Fibroblast of lung (primary cell): Measurements from ENCODE around the gene KCTD16.

Source experiments
- EZH2 ChIP-seq: IDR thresholded peaks from 2 replicates; pipeline ENCODE4 v1.5.1; 2012; ENCODE audit warnings: low read length, control low read depth, mild to moderate bottlenecking; ENCODE audit errors: missing control alignments
- TF ChIP-seq, protein P1 (sequence below), 2 donors: IDR thresholded peaks in 1 of 2; conservative IDR thresholded peaks in 1 of 2; 1 replicate in 1 of 2; 2 replicates in 1 of 2; pipeline ENCODE4 v1.5.1; 2011 to 2012; ENCODE audit warnings: low read length in 2 of 2, control low read depth in 1 of 2, inconsistent platforms in 1 of 2, low read depth in 1 of 2, mild to moderate bottlenecking in 1 of 2

DNA sequence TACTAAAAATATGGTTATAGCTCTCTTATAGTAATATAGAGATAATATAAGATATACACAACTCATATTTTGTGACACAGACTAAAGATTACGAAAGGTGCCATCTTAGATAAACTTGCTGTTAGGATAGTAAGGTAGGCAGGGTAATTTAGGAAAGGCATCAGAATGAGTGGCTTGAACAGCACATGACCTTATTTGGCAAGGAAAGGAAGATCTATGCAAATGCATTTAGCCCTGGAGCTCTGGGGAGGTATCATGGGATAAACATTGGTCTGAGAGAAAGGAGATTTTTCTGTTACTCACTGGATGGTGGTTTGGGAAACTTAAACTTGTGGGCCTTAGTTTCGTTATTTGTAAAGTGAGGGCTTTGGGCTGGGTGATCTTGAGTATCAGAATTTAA is 65.8 kb downstream of the KCTD16 start:
- TF ChIP-seq, protein P1, sequence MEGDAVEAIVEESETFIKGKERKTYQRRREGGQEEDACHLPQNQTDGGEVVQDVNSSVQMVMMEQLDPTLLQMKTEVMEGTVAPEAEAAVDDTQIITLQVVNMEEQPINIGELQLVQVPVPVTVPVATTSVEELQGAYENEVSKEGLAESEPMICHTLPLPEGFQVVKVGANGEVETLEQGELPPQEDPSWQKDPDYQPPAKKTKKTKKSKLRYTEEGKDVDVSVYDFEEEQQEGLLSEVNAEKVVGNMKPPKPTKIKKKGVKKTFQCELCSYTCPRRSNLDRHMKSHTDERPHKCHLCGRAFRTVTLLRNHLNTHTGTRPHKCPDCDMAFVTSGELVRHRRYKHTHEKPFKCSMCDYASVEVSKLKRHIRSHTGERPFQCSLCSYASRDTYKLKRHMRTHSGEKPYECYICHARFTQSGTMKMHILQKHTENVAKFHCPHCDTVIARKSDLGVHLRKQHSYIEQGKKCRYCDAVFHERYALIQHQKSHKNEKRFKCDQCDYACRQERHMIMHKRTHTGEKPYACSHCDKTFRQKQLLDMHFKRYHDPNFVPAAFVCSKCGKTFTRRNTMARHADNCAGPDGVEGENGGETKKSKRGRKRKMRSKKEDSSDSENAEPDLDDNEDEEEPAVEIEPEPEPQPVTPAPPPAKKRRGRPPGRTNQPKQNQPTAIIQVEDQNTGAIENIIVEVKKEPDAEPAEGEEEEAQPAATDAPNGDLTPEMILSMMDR (conservative IDR thresholded peaks at IDR 0.05 in 1 of 2, IDR thresholded peaks at IDR 0.05 in 1 of 2; ENCODE audit: low read depth in 1 of 2, low read length in 2 of 2): no peak
- no peak for TF ChIP-seq EZH2
